H1 (cell line): ENCODE data around the gene DUOXA1. TPM values are rescaled to one million over a fixed set of nuclear protein-coding genes. Genes with fewer than 3 reads are reported as not detected.

Experiments used
- MAFK ChIP-seq: IDR thresholded peaks from 2 replicates; pipeline ENCODE4 v1.6.1; 2012; ENCODE audit warnings: low read depth, mild to moderate bottlenecking, improper control_type of control experiment, low read length
- polyA plus RNA-seq, 7 experiments: library from polyadenylated mRNA; depleted of rRNA in 3 of 7; stranded (reverse) in 5 of 7; unstranded in 2 of 7; fragments of >200 nt in 5 of 7; fragments of 200-250 nt in 2 of 7; gene quantifications; 1 replicate in 5 of 7; 2 replicates in 1 of 7; 4 replicates in 1 of 7; pipeline versions ENCODE4 v1.2.1 to v1.2.3, GENCODE V29; 2011 to 2013; ENCODE audit warnings: missing spikeins in 2 of 7, mixed read lengths in 2 of 7
- total RNA-seq: library from RNA; stranded (reverse); fragmentation: NEBNext Ultra II Directional; extraction: Animal tissue kit (Norgen Biotek cat#: 25700); gene quantifications from 2 replicates; pipeline ENCODE4 v1.2.1, GENCODE V29; 2021
- TF ChIP-seq, protein P1 (sequence below): fragments of 300-600 bp; sonication (generic); IDR thresholded peaks from 2 replicates; pipeline ENCODE4 v1.7.1; 2012; ENCODE audit warnings: low read length, moderate library complexity, mild to moderate bottlenecking, inconsistent platforms; ENCODE audit not compliant: insufficient replicate concordance

The DUOXA1 gene
- total and polyA plus RNA-seq, 2 of the 8 experiments (the other 6 are each of a cell fraction or from before 2014, with no cell fraction given): 0.18 TPM; not detected in 1

DNA sequence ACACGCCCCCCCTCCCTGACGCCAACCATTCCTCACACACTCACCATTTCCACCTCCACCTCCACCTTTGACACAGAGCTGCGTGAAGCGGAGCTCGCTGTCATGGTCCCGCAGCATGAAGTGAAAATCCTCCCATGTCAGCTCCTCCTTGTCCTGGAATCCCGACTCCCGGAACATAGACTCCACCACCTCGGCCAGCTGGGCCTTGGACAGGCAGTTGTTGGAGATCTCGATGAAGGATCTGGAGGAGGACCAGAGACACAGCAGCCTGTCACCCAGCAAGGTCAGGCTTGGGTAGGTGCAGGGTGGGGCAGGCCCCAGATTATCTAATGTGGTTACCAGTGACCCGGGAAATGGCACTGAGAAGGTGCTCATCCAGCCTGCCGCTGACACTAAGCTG, 27.9 kb downstream of the DUOXA1 start (continued):
- TF ChIP-seq, protein P1, sequence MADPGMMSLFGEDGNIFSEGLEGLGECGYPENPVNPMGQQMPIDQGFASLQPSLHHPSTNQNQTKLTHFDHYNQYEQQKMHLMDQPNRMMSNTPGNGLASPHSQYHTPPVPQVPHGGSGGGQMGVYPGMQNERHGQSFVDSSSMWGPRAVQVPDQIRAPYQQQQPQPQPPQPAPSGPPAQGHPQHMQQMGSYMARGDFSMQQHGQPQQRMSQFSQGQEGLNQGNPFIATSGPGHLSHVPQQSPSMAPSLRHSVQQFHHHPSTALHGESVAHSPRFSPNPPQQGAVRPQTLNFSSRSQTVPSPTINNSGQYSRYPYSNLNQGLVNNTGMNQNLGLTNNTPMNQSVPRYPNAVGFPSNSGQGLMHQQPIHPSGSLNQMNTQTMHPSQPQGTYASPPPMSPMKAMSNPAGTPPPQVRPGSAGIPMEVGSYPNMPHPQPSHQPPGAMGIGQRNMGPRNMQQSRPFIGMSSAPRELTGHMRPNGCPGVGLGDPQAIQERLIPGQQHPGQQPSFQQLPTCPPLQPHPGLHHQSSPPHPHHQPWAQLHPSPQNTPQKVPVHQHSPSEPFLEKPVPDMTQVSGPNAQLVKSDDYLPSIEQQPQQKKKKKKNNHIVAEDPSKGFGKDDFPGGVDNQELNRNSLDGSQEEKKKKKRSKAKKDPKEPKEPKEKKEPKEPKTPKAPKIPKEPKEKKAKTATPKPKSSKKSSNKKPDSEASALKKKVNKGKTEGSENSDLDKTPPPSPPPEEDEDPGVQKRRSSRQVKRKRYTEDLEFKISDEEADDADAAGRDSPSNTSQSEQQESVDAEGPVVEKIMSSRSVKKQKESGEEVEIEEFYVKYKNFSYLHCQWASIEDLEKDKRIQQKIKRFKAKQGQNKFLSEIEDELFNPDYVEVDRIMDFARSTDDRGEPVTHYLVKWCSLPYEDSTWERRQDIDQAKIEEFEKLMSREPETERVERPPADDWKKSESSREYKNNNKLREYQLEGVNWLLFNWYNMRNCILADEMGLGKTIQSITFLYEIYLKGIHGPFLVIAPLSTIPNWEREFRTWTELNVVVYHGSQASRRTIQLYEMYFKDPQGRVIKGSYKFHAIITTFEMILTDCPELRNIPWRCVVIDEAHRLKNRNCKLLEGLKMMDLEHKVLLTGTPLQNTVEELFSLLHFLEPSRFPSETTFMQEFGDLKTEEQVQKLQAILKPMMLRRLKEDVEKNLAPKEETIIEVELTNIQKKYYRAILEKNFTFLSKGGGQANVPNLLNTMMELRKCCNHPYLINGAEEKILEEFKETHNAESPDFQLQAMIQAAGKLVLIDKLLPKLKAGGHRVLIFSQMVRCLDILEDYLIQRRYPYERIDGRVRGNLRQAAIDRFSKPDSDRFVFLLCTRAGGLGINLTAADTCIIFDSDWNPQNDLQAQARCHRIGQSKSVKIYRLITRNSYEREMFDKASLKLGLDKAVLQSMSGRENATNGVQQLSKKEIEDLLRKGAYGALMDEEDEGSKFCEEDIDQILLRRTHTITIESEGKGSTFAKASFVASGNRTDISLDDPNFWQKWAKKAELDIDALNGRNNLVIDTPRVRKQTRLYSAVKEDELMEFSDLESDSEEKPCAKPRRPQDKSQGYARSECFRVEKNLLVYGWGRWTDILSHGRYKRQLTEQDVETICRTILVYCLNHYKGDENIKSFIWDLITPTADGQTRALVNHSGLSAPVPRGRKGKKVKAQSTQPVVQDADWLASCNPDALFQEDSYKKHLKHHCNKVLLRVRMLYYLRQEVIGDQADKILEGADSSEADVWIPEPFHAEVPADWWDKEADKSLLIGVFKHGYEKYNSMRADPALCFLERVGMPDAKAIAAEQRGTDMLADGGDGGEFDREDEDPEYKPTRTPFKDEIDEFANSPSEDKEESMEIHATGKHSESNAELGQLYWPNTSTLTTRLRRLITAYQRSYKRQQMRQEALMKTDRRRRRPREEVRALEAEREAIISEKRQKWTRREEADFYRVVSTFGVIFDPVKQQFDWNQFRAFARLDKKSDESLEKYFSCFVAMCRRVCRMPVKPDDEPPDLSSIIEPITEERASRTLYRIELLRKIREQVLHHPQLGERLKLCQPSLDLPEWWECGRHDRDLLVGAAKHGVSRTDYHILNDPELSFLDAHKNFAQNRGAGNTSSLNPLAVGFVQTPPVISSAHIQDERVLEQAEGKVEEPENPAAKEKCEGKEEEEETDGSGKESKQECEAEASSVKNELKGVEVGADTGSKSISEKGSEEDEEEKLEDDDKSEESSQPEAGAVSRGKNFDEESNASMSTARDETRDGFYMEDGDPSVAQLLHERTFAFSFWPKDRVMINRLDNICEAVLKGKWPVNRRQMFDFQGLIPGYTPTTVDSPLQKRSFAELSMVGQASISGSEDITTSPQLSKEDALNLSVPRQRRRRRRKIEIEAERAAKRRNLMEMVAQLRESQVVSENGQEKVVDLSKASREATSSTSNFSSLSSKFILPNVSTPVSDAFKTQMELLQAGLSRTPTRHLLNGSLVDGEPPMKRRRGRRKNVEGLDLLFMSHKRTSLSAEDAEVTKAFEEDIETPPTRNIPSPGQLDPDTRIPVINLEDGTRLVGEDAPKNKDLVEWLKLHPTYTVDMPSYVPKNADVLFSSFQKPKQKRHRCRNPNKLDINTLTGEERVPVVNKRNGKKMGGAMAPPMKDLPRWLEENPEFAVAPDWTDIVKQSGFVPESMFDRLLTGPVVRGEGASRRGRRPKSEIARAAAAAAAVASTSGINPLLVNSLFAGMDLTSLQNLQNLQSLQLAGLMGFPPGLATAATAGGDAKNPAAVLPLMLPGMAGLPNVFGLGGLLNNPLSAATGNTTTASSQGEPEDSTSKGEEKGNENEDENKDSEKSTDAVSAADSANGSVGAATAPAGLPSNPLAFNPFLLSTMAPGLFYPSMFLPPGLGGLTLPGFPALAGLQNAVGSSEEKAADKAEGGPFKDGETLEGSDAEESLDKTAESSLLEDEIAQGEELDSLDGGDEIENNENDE: no peak
- no peak for TF ChIP-seq MAFK
